HL-60 (cell line): ENCODE data around the gene POC1B.

Experiments
- POLR2AphosphoS5 ChIP-seq: IDR thresholded peaks from 2 replicates; pipeline ENCODE4 v1.6.1; 2012; ENCODE audit warnings: low read depth
- SPI1 ChIP-seq: IDR thresholded peaks from 2 replicates; pipeline ENCODE4 v1.6.1; 2012; ENCODE audit warnings: low read depth, mild to moderate bottlenecking, borderline replicate concordance
- TF ChIP-seq, protein P1 (sequence below): IDR thresholded peaks from one replicate; pipeline ENCODE4 v1.5.1; 2011; ENCODE audit warnings: low read length, control low read depth, inconsistent platforms; ENCODE audit not compliant: insufficient read depth
- TF ChIP-seq, protein P2 (sequence below): IDR thresholded peaks from 2 replicates; pipeline ENCODE4 v1.6.1; 2012; ENCODE audit warnings: low read depth; ENCODE audit not compliant: insufficient replicate concordance

DNA sequence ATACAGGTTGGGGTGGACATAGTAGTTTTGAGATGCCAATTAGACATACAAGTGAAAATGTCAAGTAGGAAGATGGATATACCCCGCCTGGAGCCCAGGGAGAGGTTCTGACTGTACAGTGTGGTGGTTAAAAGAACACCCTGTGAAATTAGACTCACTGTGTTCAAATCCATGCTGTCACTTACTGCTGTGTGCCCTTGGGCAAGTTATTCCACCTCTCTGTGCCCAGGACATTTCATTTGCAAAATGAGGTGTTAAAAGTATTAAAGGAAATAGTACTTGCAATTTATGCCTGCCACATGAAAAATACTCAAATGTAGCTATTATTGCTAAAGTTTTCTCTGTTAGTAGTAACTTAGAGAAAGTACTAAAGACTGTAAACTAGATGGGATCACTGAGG, 19.8 kb downstream of the POC1B start:
- TF ChIP-seq, protein P1, sequence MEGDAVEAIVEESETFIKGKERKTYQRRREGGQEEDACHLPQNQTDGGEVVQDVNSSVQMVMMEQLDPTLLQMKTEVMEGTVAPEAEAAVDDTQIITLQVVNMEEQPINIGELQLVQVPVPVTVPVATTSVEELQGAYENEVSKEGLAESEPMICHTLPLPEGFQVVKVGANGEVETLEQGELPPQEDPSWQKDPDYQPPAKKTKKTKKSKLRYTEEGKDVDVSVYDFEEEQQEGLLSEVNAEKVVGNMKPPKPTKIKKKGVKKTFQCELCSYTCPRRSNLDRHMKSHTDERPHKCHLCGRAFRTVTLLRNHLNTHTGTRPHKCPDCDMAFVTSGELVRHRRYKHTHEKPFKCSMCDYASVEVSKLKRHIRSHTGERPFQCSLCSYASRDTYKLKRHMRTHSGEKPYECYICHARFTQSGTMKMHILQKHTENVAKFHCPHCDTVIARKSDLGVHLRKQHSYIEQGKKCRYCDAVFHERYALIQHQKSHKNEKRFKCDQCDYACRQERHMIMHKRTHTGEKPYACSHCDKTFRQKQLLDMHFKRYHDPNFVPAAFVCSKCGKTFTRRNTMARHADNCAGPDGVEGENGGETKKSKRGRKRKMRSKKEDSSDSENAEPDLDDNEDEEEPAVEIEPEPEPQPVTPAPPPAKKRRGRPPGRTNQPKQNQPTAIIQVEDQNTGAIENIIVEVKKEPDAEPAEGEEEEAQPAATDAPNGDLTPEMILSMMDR: no peak
- TF ChIP-seq POLR2AphosphoS5: no peak
- TF ChIP-seq, protein P2, sequence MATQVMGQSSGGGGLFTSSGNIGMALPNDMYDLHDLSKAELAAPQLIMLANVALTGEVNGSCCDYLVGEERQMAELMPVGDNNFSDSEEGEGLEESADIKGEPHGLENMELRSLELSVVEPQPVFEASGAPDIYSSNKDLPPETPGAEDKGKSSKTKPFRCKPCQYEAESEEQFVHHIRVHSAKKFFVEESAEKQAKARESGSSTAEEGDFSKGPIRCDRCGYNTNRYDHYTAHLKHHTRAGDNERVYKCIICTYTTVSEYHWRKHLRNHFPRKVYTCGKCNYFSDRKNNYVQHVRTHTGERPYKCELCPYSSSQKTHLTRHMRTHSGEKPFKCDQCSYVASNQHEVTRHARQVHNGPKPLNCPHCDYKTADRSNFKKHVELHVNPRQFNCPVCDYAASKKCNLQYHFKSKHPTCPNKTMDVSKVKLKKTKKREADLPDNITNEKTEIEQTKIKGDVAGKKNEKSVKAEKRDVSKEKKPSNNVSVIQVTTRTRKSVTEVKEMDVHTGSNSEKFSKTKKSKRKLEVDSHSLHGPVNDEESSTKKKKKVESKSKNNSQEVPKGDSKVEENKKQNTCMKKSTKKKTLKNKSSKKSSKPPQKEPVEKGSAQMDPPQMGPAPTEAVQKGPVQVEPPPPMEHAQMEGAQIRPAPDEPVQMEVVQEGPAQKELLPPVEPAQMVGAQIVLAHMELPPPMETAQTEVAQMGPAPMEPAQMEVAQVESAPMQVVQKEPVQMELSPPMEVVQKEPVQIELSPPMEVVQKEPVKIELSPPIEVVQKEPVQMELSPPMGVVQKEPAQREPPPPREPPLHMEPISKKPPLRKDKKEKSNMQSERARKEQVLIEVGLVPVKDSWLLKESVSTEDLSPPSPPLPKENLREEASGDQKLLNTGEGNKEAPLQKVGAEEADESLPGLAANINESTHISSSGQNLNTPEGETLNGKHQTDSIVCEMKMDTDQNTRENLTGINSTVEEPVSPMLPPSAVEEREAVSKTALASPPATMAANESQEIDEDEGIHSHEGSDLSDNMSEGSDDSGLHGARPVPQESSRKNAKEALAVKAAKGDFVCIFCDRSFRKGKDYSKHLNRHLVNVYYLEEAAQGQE: no peak
- TF ChIP-seq SPI1: no peak
